Endothelial cell of umbilical vein (primary cell): ENCODE results near the gene PDLIM1. TPM values are rescaled to one million over a fixed set of nuclear protein-coding genes. Genes with fewer than 3 reads are reported as not detected.

Source experiments
- BruUV-seq: library from RNA; stranded (reverse); fragments of 400-500 nt; replicated peaks from 2 replicates; lab custom pipeline; 2021; lab: Mats Ljungman, UMichigan
- CTCF ChIA-PET: fragments of 300-600, 350-600 bp; sonication (Branson Sonifier 250); formaldehyde crosslinking; loops from one replicate; lab custom pipeline; 2021; ENCODE audit warnings: antibody characterized with exemption, inconsistent platforms; lab: Charles Lee
- POLR2A ChIA-PET: fragments of 300-600, 350-600 bp; sonication (Branson Sonifier 250); formaldehyde crosslinking; loops from one replicate; lab custom pipeline; 2021; ENCODE audit warnings: antibody characterized with exemption, inconsistent platforms; lab: Charles Lee
- DNase-seq: peaks from one replicate; pipeline ENCODE4 v3.0.0-alpha.2; 2011; ENCODE audit warnings: low read depth, low spot score
- FAIRE-seq: peaks from 2 replicates; lab custom pipeline; 2011; peaks lifted over from hg19 to GRCh38; lab: Jason Lieb, UNC
- H2AFZ ChIP-seq: 2 replicates; pipeline ENCODE4 v1.6.0; 2012; ENCODE audit warnings: low read depth, low read length, control low read depth, inconsistent platforms
- H3K27ac ChIP-seq: 2 replicates; pipeline ENCODE4 v1.5.1; 2011; ENCODE audit warnings: low read depth, mild to moderate bottlenecking, control low read depth, low read length, moderate library complexity; ENCODE audit not compliant: insufficient read depth
- H3K27me3 ChIP-seq, 2 experiments: 2 replicates each; pipeline versions ENCODE4 v1.6.0 to v1.6.1; 2011; ENCODE audit warnings: low read length in 2 of 2, mixed read lengths in 1 of 2; ENCODE audit not compliant: control insufficient read depth in 2 of 2, insufficient read depth in 2 of 2
- H3K36me3 ChIP-seq, 2 experiments: 2 replicates in 1 of 2; 3 replicates in 1 of 2; pipeline ENCODE4 v1.5.1; 2011; ENCODE audit warnings: low read length in 2 of 2, mild to moderate bottlenecking in 1 of 2, moderate library complexity in 1 of 2; ENCODE audit not compliant: control insufficient read depth in 2 of 2, insufficient read depth in 2 of 2; ENCODE audit errors: extremely low read depth in 1 of 2
- H3K4me1 ChIP-seq: 3 replicates; pipeline ENCODE4 v1.5.1; 2011; ENCODE audit warnings: mild to moderate bottlenecking, low read length; ENCODE audit not compliant: control insufficient read depth, insufficient read depth; ENCODE audit errors: extremely low read depth
- H3K4me2 ChIP-seq: 2 replicates; pipeline ENCODE4 v1.6.1; 2011; ENCODE audit warnings: low read length, control low read depth, mixed read lengths; ENCODE audit not compliant: insufficient read depth
- H3K4me3 ChIP-seq, 3 experiments: fragments of 200-600 bp in 1 of 3; sonication (generic), shearing (Covaris generic) in 1 of 3; replicated peaks in 1 of 3; 2 replicates each; pipeline ENCODE4 v1.5.1; 2011 to 2016; ENCODE audit warnings: control low read depth in 3 of 3, low read length in 3 of 3, mild to moderate bottlenecking in 2 of 3, inconsistent platforms in 1 of 3, low read depth in 1 of 3, moderate library complexity in 1 of 3; ENCODE audit not compliant: insufficient read depth in 1 of 3
- H3K79me2 ChIP-seq: 2 replicates; pipeline ENCODE4 v1.6.0; 2012; ENCODE audit warnings: low read length, inconsistent platforms; ENCODE audit not compliant: control insufficient read depth, insufficient read depth
- H3K9ac ChIP-seq: replicated peaks from 2 replicates; pipeline ENCODE3; 2011; ENCODE audit warnings: low read length, control low read depth; ENCODE audit not compliant: insufficient read depth; ENCODE audit errors: extremely low read depth
- H3K9me1 ChIP-seq: replicated peaks from 3 replicates; pipeline ENCODE4 v1.6.0; 2011; ENCODE audit warnings: mild to moderate bottlenecking, low read length; ENCODE audit not compliant: control insufficient read depth, insufficient read depth; ENCODE audit errors: extremely low read depth
- H3K9me3 ChIP-seq: replicated peaks from 2 replicates; pipeline ENCODE4 v1.5.1; 2012; ENCODE audit warnings: low read length, inconsistent platforms; ENCODE audit not compliant: control insufficient read depth, insufficient read depth
- H4K20me1 ChIP-seq: replicated peaks from 2 replicates; pipeline ENCODE3; 2011; ENCODE audit warnings: mild to moderate bottlenecking, low read length; ENCODE audit not compliant: control insufficient read depth, insufficient read depth; ENCODE audit errors: extremely low read depth
- EZH2 ChIP-seq: IDR thresholded peaks from 2 replicates; pipeline ENCODE4 v1.6.1; 2012; ENCODE audit warnings: borderline replicate concordance, low read depth, mild to moderate bottlenecking, moderate library complexity, low read length, inconsistent platforms; ENCODE audit not compliant: severe bottlenecking
- FOS ChIP-seq: IDR thresholded peaks from 2 replicates; pipeline ENCODE4 v1.6.1; 2011; ENCODE audit warnings: mild to moderate bottlenecking, low read length, moderate library complexity, borderline replicate concordance; ENCODE audit not compliant: insufficient read depth
- GATA2 ChIP-seq: IDR thresholded peaks from 2 replicates; pipeline ENCODE4 v1.7.0; 2011; ENCODE audit warnings: low read depth, mild to moderate bottlenecking, moderate library complexity, mixed read lengths, low read length; ENCODE audit not compliant: insufficient read length, insufficient read depth
- JUN ChIP-seq: IDR thresholded peaks from 2 replicates; pipeline ENCODE4 v1.6.1; 2011; ENCODE audit warnings: borderline replicate concordance, low read depth; ENCODE audit not compliant: insufficient read length, insufficient read depth
- MYC ChIP-seq: IDR thresholded peaks from one replicate; pipeline ENCODE4 v1.6.1; 2011; ENCODE audit warnings: mild to moderate bottlenecking, low read depth, low read length
- POLR2A ChIP-seq: IDR thresholded peaks from 2 replicates; pipeline ENCODE4 v1.6.1; 2012; ENCODE audit warnings: low read depth, mild to moderate bottlenecking, control low read depth, low read length
- POLR2AphosphoS5 ChIP-seq: IDR thresholded peaks from 2 replicates; pipeline ENCODE4 v1.6.1; 2012; ENCODE audit warnings: low read depth, mild to moderate bottlenecking, control low read depth, low read length, moderate library complexity; ENCODE audit not compliant: insufficient read depth
- dilution Hi-C: fragments of 300-500 bp; cut with MboI; formaldehyde crosslinking; loops from one replicate; pipeline ENCODE4 v1.15.0; 2019; ENCODE audit warnings: low sequenced_read_pairs; ENCODE audit not compliant: extremely low pct_ligation_motif_present
- intact Hi-C: fragments of 100-400 bp; cut with micrococcal nuclease; formaldehyde crosslinking; loops from one replicate; pipeline ENCODE4 v1.10.0; 2022
- polyA plus RNA-seq, 4 experiments: library from polyadenylated mRNA; depleted of rRNA in 3 of 4; stranded (reverse) in 3 of 4; unstranded in 1 of 4; fragments of >200 nt; gene quantifications; 2 replicates each; pipeline versions ENCODE4 v1.2.1 to v1.2.3, GENCODE V29; 2011 to 2012; ENCODE audit warnings: missing spikeins in 1 of 4
- total RNA-seq: library from RNA; stranded (reverse); gene quantifications from 2 replicates; pipeline ENCODE4 v1.2.3, GENCODE V29; 2021
- TF ChIP-seq, protein P1 (sequence below): IDR thresholded peaks from 2 replicates; pipeline ENCODE4 v1.6.1; 2011; ENCODE audit not compliant: insufficient read depth, insufficient read length
- TF ChIP-seq, protein P2 (sequence below), 2 donors: IDR thresholded peaks; 1 replicate in 1 of 2; 2 replicates in 1 of 2; pipeline ENCODE4 v1.5.1; 2011; ENCODE audit warnings: low read length in 2 of 2, mild to moderate bottlenecking in 2 of 2, moderate library complexity in 2 of 2, control low read depth in 1 of 2, inconsistent platforms in 1 of 2, low read depth in 1 of 2; ENCODE audit not compliant: insufficient read depth in 1 of 2; ENCODE audit errors: extremely low read depth in 1 of 2

Gene PDLIM1
- total and polyA plus RNA-seq, 2 donors (not counting 3 experiments of a cell fraction or from before 2014, with no cell fraction given): 91.1 to 122 TPM

DNA sequence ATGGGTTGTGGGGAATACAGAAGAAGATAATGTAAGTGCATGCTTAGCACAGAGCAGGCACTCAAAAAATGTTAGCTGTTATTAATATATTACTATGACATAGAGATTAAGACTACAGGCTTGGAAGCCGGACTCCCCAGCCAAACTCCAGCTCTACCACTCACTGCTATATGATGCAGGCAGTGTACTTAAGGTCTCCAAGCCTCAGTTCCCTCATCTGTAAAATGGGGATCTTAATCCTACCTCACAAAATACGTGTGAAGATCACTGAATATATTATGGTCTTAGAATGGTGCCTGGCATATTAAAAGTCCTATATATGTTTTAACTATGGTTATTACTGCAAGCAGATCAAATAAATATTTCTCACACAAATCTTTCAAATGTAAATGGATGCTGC, 5.2 kb downstream of the PDLIM1 start:
- no TSS peak for BruUV-seq
- no peaks in the 10 kb centered on the region for H4K20me1 ChIP-seq

More for the DNA sequence above, 5.2 kb downstream of the PDLIM1 start:
- no peak overlapping the region for H3K27ac ChIP-seq
- peaks cover 26% of the 10 kb centered on the region for H3K4me1 ChIP-seq
- FAIRE-seq (no peak), DNase-seq (no peak)
- H2AFZ ChIP-seq: no peak overlapping the region
- peaks cover 73% of the 10 kb centered on the region for H3K79me2 ChIP-seq
- TF ChIP-seq POLR2A (no peak), MYC (no peak), GATA2 (no peak), POLR2AphosphoS5 (no peak), JUN (no peak), FOS (no peak), EZH2 (no peak)
- TF ChIP-seq, protein P1, sequence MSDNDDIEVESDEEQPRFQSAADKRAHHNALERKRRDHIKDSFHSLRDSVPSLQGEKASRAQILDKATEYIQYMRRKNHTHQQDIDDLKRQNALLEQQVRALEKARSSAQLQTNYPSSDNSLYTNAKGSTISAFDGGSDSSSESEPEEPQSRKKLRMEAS: no peak
- TF ChIP-seq, protein P2, sequence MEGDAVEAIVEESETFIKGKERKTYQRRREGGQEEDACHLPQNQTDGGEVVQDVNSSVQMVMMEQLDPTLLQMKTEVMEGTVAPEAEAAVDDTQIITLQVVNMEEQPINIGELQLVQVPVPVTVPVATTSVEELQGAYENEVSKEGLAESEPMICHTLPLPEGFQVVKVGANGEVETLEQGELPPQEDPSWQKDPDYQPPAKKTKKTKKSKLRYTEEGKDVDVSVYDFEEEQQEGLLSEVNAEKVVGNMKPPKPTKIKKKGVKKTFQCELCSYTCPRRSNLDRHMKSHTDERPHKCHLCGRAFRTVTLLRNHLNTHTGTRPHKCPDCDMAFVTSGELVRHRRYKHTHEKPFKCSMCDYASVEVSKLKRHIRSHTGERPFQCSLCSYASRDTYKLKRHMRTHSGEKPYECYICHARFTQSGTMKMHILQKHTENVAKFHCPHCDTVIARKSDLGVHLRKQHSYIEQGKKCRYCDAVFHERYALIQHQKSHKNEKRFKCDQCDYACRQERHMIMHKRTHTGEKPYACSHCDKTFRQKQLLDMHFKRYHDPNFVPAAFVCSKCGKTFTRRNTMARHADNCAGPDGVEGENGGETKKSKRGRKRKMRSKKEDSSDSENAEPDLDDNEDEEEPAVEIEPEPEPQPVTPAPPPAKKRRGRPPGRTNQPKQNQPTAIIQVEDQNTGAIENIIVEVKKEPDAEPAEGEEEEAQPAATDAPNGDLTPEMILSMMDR (IDR thresholded peaks at IDR 0.05; ENCODE audit: extremely low read depth in 1 of 2, insufficient read depth in 1 of 2, low read depth in 1 of 2, low read length in 2 of 2): no peak
- no peaks in the 10 kb centered on the region for H3K9me1 ChIP-seq
- dilution Hi-C loops (no loop called here), intact Hi-C loops (no loop called here)
- no peaks in the 10 kb centered on the region for H3K9me3 ChIP-seq
- ChIA-PET POLR2A (interaction anchor here (0.7 kb wide), 1 partner anchor 536 kb away, joined by 3 read pairs; no protein-coding TSS in a partner anchor), CTCF (interaction anchor here (1.2 kb wide), 1 partner anchor 23 kb away, joined by 3 read pairs; no protein-coding TSS in a partner anchor)
- no peaks in the 10 kb centered on the region for H3K27me3 ChIP-seq
- H3K4me3 ChIP-seq: no peak overlapping the region
- no peak overlapping the region for H3K9ac ChIP-seq
- H3K36me3 ChIP-seq: no peaks in the 10 kb centered on the region
- H3K4me2 ChIP-seq: no peak overlapping the region
